ENCODE measurements around the gene HLX.

GRCh38 chr1:220888417-220888986 lies 9.3 kb downstream of the HLX start:
- TF ChIP-seq, protein P1, sequence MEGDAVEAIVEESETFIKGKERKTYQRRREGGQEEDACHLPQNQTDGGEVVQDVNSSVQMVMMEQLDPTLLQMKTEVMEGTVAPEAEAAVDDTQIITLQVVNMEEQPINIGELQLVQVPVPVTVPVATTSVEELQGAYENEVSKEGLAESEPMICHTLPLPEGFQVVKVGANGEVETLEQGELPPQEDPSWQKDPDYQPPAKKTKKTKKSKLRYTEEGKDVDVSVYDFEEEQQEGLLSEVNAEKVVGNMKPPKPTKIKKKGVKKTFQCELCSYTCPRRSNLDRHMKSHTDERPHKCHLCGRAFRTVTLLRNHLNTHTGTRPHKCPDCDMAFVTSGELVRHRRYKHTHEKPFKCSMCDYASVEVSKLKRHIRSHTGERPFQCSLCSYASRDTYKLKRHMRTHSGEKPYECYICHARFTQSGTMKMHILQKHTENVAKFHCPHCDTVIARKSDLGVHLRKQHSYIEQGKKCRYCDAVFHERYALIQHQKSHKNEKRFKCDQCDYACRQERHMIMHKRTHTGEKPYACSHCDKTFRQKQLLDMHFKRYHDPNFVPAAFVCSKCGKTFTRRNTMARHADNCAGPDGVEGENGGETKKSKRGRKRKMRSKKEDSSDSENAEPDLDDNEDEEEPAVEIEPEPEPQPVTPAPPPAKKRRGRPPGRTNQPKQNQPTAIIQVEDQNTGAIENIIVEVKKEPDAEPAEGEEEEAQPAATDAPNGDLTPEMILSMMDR (IDR thresholded peaks at IDR 0.05) = no peak
- TF ChIP-seq POLR2A (IDR thresholded peaks at IDR 0.05) (no peak), EP300 (IDR thresholded peaks at IDR 0.05) (no peak)

All from tibial nerve (tissue), 4 donors.